Tibial nerve (tissue), 4 donors: ENCODE measurements around the gene SHMT1.

Experiments used
- CTCF ChIP-seq, 5 experiments: fragments of 200-600 bp in 3 of 5; fragments of 450-650 bp in 2 of 5; sonication (generic) in 3 of 5; IDR thresholded peaks; one replicate each; pipeline ENCODE4 v1.5.1; 2016 to 2019; ENCODE audit warnings: antibody characterized with exemption in 5 of 5, mild to moderate bottlenecking in 3 of 5, moderate library complexity in 2 of 5
- EP300 ChIP-seq, 2 donors: sonication (generic); formaldehyde crosslinking; IDR thresholded peaks; one replicate each; pipeline ENCODE4 v1.6.1; 2017; ENCODE audit warnings: antibody characterized with exemption in 2 of 2, mild to moderate bottlenecking in 1 of 2

- TF ChIP-seq CTCF (IDR thresholded peaks at IDR 0.05) = no peak
- no peak for TF ChIP-seq EP300 (IDR thresholded peaks at IDR 0.05)
These were observed 36.8 kb downstream of the SHMT1 start for GRCh38 chr17:18326572-18326971.
